NCI-H146 treated with DMSO at 0.1 percent for 48 hours (cell line): Measurements from ENCODE around the gene SRC.
A peak's percentile ranks its signal among the peaks of the same experiment; 100 is the strongest.
"Not testable (repeated sequence)": the region's sequence is repeated elsewhere in the genome, so short reads cannot be mapped to it uniquely, and the experiment has no call there.

Experiments
- DNase-seq: peaks from one replicate; lab custom pipeline; 2025; ENCODE audit not compliant: unreplicated experiment; lab: John Stamatoyannopoulos, UW

The SRC gene

DNA sequence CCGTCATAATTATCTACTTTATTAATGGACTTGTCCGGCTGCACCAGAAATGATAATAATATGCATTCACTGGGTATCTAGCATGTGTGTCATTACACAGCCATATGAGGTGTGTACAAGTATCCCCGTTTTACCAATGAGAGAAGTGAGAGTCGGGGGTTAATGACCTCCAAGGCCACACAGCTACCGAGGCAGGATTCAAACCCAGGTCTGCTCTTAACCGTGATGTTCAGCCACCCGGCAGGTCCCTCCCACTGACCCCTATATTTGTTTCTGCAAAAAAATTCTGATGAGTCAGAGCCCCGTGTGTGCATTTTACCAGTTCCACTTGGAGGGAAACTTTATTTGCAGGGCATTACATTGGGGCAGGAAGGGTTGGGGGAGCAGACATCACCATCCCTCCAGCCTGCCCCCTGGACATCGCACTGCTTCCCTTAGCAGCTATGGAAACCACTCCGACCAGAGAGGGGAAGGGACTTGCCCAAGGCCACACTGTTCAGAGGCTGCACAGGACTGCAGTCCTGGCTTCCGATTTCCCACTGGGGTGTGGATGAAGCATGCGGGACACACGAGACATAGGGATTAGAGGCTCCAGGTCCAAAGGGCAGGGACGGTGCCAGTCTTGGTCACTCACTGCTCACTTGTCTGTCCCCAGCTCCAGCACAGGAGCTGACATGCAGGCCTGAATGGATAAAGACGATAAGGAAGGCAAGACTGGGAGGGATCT is 10.1 kb upstream of the SRC start:
- no peak for DNase-seq

DNA sequence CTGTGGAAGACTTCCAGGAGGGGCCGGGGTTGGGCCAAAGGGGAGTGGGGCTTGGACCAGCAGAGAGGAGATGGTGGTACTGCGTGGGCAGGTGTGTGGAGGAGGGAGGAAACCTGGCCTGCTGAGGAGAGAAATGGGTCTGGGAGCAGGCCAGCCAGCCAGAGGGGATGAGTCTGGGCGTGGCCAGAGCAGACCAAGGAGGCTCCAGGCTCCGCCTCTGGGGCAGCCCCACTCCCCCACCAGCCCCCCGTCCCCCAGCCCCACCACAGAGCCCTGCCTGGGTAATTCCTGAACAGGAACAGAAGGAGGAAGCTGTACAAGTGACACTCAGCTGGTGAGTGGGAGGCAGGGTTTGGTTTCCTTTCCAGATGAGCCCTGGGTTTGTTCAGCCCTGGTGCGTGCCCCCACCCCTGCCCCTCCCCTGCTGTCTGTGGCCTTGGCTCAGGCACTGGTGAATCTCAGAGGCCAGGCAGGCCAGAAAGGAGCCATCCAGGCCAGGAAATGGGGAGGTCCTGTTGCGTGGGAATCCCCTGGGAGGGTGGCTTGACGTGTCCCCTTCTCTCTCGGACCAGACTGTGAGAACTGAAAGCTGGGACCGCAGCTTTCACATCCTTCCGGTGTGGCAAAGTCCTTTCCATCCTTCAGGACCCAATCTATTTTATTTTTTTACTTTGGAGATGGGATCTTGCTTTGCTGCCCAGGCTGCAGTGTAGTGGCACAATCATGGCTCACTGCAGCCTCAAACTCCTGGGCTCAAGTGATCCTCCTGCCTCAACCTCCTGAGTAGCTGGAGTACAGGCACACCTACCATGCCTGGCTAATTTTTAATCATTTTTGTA is 9.4 kb upstream of the SRC start:
- no peak for DNase-seq

DNA sequence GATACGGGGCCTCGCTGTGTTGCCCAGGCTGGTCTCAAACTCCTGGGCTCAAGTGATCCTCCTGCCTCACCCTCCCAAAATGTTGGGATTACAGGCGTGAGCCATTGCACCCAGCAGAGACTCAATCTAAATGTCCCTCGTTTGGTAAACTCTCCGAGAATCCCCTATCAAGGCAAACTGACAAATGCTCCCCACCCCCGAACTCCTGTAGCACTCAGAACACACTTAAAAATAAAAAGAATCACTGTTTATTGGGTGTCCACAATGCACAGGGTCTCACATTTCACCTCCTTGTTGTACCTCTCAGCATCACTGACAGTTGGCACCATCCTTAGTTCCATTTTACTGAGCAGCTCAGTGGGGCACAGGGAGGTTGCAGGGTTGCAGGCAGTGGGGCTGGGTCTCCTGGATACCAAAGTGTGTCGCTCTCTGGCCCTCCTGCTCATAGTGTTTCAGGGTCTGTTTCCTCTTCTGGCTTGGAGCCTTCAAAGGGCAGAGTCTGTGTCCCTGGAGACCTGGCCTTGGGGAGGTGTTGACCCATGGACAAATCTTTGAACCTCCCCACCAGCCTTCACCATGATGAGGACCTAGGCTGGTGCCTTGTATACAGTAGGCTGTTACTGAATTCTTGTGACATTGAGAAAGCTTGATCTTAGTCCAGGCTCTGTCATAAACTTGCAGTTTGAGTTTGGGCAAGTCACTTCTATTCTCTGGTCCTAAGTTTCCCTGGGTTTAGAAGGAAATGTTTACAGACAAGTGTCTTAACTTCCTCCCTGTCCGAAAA is 8.5 kb upstream of the SRC start:
- DNase-seq = no peak

DNA sequence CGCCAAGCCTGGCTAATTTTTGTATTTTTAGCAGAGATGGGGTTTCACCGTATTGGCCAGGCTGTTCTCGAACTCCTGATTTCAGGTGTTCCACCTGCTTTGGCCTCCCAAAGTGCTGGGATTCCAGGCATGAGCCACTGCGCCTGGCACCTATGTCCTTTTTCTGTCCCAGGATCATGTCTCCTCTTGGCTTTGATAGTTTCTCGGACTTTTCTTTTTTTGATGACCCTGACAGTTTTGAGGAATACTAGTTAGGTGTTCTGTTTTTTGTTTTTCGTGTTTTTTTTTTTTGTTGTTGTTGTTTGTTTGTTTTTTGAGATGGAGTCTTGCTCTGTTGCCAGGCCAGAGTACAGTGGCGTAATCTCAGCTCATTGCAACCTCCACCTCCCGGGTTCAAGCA is 7.6 kb upstream of the SRC start:
- DNase-seq = not testable (repeated sequence)

DNA sequence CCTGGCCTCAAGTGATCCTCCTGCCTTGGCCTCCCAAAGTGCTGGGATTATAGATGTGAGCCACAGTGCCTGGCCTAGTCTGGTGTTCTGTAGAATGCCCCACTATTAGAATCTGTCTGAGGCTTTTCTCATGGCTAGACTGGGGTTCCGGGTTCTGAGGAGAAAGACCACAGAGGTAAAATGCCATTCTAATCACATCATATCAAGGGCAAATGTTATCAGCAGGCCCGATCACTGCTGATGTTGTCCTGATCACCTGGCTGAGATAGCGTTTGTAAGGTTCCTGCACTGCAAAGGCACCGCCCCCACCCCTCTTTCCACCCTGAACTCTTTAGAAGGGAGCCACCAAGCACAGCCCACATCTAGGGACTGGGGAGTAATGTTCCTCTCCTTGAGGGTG is 6.7 kb upstream of the SRC start:
- no peak for DNase-seq

DNA sequence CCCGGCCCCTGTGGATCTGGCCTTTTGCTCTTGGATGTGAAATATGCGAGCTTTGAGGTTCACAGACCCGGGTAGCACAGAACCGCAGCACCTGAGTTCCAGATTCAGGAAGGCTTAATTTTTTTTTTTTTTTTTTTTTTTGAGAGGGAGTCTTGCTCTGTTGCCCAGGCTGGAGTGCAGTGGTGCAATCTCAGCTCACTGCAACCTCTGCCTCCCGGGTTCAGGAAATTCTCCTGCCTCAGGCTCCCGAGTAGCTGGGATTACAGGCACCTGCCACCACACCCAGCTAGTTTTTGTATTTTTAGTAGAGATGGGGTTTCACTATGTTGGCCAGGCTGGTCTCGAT is 6.2 kb upstream of the SRC start:
- DNase-seq = not testable (repeated sequence)

DNA sequence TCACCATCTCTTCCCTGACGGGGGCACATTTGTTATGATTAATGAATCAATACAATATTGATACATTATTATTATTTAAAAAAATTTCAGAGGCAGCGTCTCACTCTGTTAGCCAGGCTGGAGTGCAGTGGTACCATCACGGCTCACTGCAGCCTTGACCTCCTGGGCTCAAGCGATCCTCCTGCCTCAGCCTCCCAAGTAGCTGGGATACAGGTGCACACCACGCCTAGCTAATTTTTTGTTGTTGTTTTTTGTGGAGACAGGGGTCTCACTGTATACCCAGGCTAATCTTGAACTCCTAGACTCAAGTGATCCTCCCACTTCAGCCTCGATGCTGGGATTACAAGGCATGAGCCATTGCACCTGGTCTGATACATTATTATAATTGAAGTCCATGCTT is 4.9 kb upstream of the SRC start:
- no peak for DNase-seq

DNA sequence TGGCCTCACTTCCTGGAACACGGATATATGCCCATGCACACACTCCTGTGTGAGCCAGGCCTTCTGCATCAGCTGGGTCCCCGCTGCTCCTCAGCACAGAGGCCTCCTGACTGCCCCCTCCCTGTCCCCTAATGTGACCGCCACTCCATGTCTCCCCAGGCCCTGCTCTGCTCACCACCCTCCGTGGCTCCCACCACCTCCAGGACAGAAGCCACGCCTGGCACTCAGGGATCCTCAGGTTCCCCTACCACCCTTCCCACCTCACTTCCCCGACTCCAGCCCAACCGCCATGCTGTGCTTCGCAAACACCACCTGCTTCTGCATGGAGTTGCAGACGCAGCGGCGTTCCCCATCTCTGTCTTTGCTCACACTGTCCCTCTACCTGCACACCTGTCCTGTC is 4.3 kb upstream of the SRC start:
- peak; percentile 54 for DNase-seq

DNA sequence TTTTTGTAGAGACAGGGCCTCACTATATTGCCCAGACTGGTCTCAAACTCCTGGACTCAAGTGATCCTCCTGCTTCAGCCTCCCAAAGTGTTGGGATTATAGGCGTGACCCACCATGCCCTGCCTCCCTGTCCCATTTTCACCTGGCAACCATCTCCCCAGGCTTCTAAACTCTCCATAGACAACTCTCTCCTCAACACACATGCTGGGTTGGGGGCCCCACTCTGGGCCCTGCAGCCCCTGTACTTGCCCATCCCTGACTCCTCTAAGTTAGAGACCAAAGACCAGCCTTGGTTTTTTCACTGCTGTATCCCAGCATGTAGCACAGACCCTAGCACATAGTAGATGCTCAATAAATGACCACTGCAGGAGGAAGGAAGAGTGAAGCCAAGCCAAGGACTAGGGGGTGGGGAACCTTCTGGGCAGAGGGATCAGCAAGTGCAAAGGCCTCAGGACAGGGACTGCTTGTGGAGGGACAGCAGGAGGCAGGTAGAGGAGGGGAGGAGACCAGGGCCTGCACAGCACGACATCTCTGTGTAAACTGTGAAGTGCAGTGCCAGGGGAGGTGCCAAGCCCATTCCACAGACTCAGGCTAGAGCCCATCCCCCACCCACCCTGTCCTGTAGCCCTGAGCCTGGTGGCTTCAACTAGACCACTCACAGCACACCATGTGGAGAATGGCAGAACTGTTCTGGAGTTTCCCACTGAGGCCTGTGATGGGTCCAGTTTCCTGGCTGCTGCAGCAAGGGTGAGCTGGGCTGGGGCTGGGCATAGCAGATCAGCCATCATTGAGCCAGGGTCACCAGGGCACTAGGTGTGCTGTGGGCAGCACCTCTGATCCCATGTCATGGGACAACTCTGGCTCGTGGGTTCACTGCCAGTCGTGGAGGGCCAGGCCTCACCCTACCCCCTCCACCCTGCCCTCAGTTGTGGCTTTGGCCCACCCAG is 3.4 kb upstream of the SRC start:
- no peak for DNase-seq

DNA sequence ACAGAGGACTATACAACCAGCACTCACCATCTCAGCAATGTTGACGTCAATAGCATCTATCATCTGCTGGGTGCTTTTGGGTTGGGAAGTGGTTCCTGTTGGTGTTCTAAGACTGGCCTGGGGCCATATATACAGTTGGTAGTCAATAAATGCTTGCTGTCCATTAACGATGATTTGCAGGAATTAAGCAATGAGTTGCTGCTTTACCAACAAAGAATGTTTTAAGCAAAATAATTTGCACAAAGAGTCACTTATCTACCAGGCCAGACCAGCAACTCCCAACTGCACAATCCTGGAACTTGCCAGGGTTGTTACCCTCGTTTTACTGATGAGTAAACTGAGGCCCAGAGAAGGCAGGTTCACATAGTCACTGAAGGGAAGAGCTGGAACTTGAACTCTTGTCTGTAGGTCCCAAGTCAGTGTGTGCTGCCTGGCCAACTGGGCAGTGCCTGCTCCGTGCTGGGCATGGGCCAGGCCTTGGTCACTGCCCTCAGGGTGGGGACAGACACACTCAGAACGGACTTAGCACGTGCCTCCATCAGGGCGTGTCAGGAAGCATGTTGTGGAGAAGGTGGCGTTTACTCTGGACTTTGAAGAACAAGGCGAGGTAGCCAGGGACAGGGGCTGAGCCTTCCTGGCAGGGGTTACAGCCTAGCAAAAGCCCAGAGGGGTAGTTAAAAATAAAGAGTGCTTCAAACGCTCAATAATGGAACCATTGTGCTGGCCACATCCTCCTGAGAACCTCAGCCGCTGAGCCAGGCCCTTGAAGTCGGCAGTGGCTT is 2.5 kb upstream of the SRC start:
- DNase-seq = no peak

DNA sequence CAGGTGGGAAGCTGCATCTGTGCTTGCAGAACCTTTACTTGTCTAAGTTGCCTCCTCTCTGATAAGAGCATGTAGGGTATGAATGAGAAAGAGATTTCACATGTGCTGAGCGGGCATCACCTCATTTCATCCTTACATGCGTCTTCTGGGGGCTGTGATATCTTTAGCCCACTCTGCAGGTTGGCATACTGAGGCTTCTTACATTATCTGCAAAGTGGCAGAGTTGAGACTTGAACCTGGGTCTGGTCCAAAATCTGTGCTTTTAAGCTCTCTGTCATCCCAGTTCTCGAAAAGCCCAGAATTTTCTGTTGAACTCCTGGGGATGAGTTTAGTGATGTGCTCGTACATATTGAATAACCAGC is 2.0 kb upstream of the SRC start:
- no peak for DNase-seq

DNA sequence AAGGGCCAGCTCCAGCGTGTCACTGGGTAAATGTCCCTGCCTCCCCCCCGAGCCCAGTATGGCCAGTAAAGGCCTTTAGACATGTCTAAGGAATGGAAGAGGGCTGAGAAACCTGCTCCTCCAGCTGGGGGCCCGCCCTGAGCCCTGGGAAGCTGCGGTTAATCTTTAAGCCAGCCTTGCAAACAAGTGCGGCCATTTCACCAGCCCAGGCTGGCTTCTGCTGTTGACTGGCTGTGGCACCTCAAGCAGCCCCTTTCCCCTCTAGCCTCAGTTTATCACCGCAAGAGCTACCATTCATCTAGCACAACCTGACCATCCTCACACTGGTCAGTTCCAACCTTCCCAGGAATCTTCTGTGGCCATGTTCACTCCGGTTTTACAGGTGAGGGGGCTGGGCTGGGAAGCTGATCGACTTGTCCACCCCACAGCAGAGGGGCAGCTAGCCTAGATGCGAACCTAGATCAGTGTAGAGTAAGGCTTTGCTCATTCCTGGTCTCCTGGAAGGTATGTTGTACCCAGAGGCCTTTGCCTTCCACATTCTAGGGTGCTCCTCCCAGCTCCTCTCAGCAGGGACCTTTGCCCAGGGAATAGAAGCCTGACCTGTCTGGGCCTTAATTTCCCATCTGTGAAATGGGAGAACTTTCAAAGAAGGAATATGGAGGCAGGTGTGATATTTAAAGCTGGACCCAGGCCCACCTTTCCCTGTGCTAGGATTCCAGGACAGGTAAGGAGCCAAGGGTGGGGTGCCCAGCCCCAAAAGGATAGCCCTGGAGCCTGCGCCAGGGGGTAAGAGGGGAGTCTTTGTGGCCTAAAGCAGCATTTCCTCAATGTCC is 1.2 kb upstream of the SRC start:
- DNase-seq = no peak

DNA sequence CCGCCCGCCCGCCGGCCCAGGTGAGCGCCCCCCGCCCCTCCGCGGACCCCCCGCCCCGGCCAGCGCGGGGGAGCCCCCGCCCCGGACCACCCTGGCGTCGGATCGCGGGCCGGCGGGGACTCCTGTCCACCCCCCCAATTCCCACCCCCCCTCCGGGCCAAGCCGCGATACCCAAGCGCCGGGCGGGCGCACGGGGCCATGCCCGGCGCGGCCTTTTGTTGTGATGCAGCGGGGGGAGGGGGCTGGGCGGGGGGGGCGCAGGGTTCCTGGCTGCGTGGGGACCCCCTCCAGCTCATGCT is 245 bp downstream of the SRC start:
- DNase-seq = no peak

DNA sequence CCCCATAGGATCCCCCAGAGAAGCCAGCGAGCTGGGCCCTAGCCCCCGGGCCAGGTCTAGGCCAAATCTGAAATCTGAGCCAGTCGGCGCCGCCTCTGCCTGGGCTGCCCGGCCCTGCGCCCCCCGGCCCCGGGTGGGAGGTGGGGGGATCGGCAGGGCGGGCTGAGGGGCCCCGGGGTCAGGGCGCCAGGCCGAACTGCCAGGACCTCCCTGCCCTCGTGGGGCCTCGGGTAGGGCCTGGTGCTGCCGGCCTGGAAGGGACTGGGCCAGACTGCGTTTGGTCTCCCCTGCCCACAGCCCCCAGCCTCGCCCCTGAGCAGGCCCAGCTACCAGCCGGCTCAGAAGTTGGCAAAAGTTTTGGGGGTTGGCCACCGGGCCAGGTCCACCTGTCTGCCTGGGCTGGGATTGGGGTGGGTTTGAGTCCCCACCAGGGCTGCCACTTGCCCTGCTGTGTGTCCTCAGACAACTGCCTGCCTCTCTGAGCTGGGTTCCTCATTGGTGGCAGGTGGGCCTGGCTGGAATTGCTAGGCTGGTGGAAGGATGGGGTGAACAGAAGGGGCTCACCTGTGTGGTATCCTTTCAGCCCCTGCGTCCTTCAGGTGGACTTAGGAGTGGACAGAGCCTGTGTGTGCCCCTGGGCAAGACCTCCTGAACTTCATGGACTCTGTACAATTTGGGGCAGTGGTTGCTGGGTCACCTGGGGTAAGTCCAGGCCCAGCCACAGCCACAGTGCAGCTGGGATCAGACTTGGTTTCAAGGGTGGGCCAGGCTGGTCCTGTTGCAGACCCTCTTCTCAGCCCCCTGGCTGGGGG is 801 bp downstream of the SRC start:
- no peak for DNase-seq

DNA sequence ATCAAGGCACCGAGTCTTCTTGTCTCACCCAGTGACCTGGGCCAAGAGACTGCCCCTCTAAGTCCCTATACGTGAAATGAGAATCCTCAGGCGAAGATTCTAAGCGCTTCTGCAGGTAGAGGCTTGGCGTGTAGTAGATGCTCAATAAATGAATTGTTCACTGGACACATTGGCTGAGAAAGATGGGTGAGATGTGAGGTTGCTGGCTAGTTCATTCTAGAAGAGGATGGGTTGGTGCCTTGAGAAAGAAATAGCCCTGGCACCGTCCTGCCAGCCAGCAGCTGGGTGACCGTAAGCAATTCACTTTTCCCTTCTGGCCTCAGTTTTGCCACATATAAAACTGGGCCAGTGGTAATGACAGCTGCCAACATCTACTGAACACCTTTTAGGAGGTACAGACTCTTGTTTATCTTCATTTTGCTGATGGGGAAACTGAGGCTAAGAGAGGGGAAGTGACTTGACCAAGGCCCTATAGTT is 1.4 kb downstream of the SRC start:
- no peak for DNase-seq

DNA sequence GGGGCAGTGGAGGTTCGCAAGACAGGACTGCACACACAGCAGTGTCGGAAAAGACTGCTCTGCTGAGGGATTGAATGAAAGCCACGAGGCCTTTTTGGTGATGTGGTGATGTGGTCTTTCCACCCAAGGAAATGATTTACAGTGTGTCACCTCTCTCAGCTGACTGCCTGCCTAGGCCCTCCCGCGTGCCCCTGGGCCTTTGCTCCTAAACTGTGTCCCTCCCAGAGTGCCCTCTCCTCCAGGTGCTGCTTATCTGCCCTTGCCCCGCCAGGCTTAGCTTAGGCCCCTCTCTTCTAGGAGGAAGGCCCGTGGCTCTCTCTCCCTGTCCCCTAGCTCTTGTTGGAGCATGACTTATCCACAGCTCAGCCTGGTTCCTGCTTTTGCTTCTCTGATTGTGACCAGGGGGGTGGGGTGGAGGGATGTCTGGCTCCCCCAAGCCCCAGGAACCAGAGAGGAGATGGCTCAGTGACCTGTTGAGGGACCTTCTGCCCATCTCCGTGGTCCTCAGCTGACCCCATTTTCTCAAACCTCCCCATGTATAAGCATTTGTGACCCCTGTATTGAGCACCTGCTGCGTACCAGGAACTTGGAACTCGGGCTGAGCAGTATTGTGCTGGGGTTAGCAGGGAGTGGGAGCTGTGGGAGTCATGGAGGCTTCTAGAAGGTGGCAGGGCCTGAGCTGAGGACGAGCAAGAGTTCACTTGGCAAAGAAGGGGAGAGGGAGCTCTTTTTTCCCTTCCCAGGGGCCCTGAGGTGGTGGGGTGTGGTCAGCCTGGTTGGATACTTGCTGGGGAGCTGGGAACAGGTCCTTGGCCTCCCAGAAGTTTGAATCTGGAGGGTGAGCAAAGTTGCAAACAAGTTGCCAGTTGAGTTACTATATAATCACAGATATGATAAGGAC is 2.2 kb downstream of the SRC start:
- no peak for DNase-seq

DNA sequence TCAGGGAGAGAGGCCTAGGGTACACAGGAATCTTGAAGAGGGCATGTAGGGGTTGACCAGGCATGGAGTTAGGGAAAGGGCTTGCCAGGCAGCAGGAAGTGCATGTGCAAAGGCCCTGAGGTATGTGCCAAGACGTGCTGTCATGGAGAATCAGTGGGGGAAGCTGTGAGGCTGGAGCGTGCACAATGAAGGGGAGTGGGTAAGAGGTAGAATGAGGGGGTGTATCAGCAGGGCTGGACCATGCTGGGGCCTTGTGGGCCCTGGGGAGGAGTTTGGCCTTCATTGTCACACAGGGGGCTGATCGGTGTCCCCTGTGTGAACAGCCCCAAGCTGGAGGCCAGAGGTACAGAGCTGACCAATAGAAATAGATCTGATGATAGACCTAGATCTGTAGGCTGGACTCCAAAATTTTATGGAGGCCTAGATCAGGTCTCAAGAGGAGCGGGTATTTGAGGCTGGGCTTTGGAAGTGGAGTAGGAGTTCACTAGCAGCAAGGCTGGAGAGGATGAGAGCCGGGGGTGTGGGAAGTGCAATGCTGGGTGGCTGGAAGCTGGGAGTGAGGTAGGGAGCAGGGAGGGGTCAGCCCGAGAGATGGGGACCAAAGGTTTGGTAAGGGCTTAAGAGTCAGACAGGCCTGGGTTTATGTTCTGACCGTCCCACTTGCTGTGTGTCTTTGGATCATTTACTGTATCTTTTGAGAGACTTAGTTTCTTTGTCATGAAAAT is 3.0 kb downstream of the SRC start:
- DNase-seq = no peak
